Subcutaneous adipose tissue (tissue), 4 donors: ENCODE measurements around the gene C20orf204. TPM values are rescaled to one million over a fixed set of nuclear protein-coding genes. Genes with fewer than 3 reads are reported as not detected.

Experiments used
- CTCF ChIP-seq: fragments of 450-650 bp; IDR thresholded peaks from one replicate; pipeline ENCODE4 v1.5.1; 2016; ENCODE audit warnings: low read depth, mild to moderate bottlenecking, control low read depth, antibody characterized with exemption, moderate library complexity
- total RNA-seq, 4 donors: library from RNA; depleted of rRNA; stranded (reverse); fragments of >200 nt; gene quantifications; one replicate each; pipeline ENCODE4 v1.1.0, GENCODE V29; 2016

C20orf204 gene
- total RNA-seq, 4 donors from 2014 or later, result 0.17 to 4.0 (median 1.1) TPM

DNA sequence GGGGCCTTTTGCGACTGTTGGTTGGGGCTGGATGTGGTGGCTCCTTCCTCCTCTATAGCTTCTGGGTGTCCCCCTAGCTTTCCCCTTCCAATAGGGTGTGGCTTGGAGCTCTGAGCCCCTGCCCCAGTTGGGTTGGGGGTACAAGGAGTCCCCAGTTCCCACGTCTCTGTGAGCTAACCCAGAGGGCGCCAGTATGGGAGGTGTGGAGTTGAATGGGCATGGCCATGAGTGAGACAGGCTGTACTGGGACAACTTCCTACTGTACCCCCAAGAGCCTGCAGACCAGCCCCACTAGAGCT is 1.2 kb downstream of the C20orf204 start:
- no peak for TF ChIP-seq CTCF

GRCh38 chr20:64037498-64038213 is 1.7 kb downstream of the C20orf204 start:
- no peak for TF ChIP-seq CTCF

DNA sequence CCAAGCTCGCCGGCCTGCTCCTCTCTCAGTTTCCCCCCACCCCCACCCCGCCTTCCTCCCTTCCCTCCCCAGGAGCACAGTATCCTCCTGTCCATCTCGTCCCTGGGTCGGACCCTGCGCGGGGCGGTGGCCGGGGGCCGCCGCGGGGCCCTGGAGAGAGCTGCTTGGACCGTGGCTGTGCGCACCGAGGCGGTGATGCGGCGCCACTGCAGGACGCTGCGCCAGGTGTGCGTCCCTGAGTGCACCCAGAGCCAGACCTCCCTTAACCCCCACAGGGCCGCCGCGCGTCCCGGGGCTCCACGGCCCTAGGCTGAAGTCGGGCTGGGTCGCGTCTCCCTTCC is 2.2 kb downstream of the C20orf204 start:
- no peak for TF ChIP-seq CTCF

DNA sequence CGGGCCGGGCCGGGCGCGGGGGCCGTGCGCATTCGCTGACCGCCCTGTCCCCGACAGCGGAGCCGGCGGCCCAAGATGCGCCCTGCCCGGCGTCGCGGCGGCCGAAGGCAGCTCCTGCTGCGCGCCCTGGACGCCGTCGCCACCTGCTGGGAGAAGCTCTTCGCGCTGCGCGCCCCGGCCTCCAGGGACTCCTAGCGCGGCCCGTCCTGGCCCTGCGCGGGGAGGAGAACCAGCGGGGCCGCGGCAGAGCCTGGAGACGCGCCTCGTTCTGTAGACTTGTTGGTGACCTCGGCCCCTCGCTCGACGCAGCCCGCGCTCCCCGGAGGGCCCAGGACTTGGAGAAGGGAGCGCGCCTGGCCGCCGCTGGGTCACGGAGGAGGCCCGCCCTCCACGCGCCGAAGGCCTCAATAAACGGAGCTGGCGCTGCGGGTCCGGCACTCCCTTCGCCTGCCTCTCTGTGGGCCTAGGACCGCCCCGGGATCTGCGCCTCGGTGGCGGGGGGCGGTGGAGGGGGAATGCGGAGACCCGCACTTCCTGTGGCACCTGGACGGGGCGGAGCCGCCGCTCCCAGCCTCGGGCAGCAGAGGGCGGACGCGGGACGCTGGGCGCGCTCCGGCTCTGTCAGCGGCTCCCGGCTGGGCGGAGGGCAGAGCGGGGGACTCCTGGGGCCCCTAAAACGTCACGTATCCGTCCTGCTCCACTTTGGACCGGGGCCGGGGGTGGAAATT is 2.7 kb downstream of the C20orf204 start:
- TF ChIP-seq CTCF, result no peak

DNA sequence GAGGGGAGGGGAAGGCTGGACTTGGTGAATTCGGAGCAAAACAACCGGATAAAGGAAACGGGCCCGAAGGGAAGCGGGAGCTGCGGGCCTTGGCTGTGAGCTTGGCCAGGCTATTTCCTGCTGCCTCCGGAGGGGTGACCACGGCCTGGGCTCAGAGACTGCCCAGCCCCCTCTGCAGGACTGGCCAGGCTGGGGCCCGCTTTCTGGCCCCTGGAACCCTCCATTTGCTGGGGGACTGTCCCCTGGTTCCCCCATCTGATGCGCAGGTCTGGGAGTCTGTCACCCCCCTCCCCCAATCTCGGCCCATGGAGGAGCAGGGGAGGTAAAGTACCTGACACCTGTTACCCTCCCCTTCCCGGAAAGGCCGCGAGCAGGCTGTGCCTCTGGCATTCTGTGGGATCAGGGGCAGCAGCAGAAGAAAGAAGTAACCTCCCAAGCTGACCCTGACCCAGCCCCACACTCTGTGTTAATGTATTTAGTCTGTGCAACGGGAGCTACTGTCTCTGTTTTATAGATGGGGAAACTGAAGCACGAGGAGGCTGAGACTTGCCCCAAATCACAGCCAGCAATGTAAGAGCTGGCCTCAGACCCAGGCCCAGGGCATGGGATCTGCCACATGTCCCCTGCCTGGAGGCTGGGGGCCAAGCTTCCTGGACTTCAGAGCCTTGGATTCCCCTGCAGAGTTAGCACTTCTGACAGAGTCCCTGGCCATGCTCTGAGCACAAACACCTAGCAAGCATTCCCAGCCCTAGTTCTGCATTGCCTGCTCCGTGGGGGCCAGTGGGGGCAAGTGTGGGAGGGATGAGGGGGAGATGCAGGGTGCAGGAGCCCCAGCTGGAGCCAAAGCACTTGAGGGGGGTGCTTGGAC is 3.5 kb downstream of the C20orf204 start:
- no peak for TF ChIP-seq CTCF

DNA sequence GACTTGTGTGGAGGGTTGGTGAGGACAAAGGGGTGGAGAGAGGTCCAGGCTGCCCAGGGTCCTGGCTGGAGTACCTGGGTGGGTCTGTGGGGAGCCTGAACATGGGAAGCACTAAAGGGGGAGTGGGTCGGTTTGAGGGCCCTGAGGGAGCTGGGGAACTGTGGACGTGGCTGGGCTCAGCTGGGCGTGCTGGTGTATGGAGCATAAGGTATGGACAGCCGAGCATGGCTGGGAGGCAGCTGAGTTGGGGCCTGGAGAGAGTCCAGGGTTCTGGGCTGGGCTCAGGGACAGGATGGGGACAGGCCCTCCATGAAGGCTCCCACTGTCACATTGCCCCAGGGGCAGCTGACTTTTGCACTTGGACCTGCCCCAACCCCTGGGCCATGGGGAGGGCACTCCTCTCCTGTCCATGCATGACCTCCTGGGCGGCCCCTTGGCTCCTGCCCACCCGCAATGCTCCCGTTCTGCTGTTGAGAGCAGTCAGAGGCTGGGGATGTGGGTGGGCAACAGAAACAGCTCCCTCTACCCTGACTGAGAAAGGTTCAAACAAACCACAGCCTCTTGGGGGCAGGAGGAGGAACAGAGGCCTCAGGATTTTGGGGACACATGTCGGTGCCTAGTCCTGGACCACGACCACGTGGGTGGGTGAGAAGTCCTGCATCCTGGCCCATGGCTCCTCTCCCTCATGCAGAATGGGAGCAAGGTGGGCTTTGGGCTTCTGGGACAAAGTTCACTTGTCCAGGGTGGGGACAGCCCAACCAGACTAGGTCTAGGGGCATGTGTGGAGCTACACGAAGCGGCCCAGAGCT is 4.5 kb downstream of the C20orf204 start:
- TF ChIP-seq CTCF, result no peak
